ENCODE results near the gene MDFI.

MDFI gene

DNA sequence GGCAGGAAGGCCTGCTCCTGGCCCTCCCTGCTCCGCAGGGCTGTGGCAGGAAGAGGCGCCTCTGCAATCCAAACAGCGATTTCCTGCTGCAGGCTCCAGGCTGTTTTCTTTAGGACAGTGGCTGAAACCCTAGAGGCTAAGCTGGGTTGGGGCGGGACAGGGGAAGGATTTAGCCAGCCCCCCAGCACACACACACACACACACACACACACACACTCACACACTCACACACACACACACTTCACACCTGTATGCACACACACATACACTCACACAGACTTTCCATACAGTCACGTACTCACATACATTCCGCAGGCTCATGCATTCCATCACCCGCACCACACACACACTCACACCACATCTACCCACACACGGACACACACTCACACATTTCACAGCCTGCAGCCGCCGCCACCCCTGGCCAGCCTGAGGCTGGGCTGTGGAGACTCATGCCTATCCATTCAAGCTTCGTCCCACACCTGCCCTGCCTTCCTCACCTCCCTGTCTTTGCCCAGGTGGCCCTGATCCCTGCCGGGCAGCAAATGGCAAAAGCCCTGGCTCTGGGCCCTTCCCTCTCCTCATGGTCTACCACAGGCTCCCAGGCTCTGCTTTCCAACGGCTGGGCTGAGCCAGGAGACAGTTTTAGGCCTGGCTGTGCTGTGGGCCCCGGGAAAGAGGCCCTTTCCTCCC lies 17.9 kb downstream of the MDFI start:
- Histone ChIP-seq H3K27me3 (ENCODE audit: insufficient read depth, poor library complexity, severe bottlenecking) (peaks cover 7% of the 10 kb centered on the region), H3K27ac (replicated peaks) (no peak overlapping the region), H3K4me3 (replicated peaks; ENCODE audit: insufficient read depth, low read length) (no peak overlapping the region)
- TF ChIP-seq GABPA (IDR thresholded peaks at IDR 0.05; ENCODE audit: low read depth) (no peak), POLR2AphosphoS5 (IDR thresholded peaks at IDR 0.05; ENCODE audit: low read depth) (no peak), SPI1 (IDR thresholded peaks at IDR 0.05; ENCODE audit: borderline replicate concordance, low read depth) (no peak)
- TF ChIP-seq, protein P1, sequence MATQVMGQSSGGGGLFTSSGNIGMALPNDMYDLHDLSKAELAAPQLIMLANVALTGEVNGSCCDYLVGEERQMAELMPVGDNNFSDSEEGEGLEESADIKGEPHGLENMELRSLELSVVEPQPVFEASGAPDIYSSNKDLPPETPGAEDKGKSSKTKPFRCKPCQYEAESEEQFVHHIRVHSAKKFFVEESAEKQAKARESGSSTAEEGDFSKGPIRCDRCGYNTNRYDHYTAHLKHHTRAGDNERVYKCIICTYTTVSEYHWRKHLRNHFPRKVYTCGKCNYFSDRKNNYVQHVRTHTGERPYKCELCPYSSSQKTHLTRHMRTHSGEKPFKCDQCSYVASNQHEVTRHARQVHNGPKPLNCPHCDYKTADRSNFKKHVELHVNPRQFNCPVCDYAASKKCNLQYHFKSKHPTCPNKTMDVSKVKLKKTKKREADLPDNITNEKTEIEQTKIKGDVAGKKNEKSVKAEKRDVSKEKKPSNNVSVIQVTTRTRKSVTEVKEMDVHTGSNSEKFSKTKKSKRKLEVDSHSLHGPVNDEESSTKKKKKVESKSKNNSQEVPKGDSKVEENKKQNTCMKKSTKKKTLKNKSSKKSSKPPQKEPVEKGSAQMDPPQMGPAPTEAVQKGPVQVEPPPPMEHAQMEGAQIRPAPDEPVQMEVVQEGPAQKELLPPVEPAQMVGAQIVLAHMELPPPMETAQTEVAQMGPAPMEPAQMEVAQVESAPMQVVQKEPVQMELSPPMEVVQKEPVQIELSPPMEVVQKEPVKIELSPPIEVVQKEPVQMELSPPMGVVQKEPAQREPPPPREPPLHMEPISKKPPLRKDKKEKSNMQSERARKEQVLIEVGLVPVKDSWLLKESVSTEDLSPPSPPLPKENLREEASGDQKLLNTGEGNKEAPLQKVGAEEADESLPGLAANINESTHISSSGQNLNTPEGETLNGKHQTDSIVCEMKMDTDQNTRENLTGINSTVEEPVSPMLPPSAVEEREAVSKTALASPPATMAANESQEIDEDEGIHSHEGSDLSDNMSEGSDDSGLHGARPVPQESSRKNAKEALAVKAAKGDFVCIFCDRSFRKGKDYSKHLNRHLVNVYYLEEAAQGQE (IDR thresholded peaks at IDR 0.05; ENCODE audit: insufficient replicate concordance, low read depth): no peak
- TF ChIP-seq, protein P2, sequence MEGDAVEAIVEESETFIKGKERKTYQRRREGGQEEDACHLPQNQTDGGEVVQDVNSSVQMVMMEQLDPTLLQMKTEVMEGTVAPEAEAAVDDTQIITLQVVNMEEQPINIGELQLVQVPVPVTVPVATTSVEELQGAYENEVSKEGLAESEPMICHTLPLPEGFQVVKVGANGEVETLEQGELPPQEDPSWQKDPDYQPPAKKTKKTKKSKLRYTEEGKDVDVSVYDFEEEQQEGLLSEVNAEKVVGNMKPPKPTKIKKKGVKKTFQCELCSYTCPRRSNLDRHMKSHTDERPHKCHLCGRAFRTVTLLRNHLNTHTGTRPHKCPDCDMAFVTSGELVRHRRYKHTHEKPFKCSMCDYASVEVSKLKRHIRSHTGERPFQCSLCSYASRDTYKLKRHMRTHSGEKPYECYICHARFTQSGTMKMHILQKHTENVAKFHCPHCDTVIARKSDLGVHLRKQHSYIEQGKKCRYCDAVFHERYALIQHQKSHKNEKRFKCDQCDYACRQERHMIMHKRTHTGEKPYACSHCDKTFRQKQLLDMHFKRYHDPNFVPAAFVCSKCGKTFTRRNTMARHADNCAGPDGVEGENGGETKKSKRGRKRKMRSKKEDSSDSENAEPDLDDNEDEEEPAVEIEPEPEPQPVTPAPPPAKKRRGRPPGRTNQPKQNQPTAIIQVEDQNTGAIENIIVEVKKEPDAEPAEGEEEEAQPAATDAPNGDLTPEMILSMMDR (IDR thresholded peaks at IDR 0.05; ENCODE audit: insufficient read depth, low read length): no peak
- DNase-seq (ENCODE audit: low read depth in 1 of 2, low spot score in 1 of 2): no peak

- Histone ChIP-seq H3K27ac (replicated peaks) (no peak overlapping the region), H3K4me3 (replicated peaks; ENCODE audit: insufficient read depth, low read length) (no peak overlapping the region), H3K27me3 (ENCODE audit: insufficient read depth, poor library complexity, severe bottlenecking) (peaks cover 7% of the 10 kb centered on the region)
- no peak for DNase-seq (ENCODE audit: low read depth in 1 of 2, low spot score in 1 of 2)
- TF ChIP-seq, protein P1 (IDR thresholded peaks at IDR 0.05; ENCODE audit: insufficient replicate concordance, low read depth): no peak
- TF ChIP-seq POLR2AphosphoS5 (IDR thresholded peaks at IDR 0.05; ENCODE audit: low read depth): no peak
- TF ChIP-seq, protein P2 (IDR thresholded peaks at IDR 0.05; ENCODE audit: insufficient read depth, low read length): no peak
- TF ChIP-seq SPI1 (IDR thresholded peaks at IDR 0.05; ENCODE audit: borderline replicate concordance, low read depth): no peak
- no peak for TF ChIP-seq GABPA (IDR thresholded peaks at IDR 0.05; ENCODE audit: low read depth)
Observed at GRCh38 chr6:41657131-41658094, 19.1 kb downstream of the MDFI start.

DNA sequence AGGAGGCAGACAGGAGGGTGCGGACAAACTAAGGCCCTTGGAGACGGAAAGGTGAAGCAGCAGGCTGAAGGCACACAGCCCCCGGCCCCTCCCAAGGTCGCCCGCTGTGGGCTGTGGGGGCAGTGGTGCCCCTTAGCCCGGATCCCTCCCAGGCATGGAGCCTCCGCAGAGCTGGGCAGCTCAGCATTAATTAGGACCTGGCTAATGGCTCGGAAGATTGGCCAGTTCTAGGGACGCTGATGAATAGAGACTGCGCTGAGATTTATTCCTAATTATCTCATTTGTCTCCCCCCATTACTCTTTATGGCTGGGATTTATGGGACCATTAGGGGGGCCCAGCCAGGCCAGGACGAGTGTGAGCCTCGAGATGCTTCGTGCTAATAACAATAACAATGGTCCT lies 20.4 kb downstream of the MDFI start:
- DNase-seq (ENCODE audit: low read depth in 1 of 2, low spot score in 1 of 2): no peak
- Histone ChIP-seq H3K27me3 (ENCODE audit: insufficient read depth, poor library complexity, severe bottlenecking) (peaks cover 7% of the 10 kb centered on the region), H3K27ac (replicated peaks) (no peak overlapping the region), H3K4me3 (replicated peaks; ENCODE audit: insufficient read depth, low read length) (no peak overlapping the region)
- TF ChIP-seq, protein P1 (IDR thresholded peaks at IDR 0.05; ENCODE audit: insufficient replicate concordance, low read depth): no peak
- no peak for TF ChIP-seq GABPA (IDR thresholded peaks at IDR 0.05; ENCODE audit: low read depth)
- TF ChIP-seq, protein P2 (IDR thresholded peaks at IDR 0.05; ENCODE audit: insufficient read depth, low read length): no peak
- TF ChIP-seq SPI1 (IDR thresholded peaks at IDR 0.05; ENCODE audit: borderline replicate concordance, low read depth): no peak
- no peak for TF ChIP-seq POLR2AphosphoS5 (IDR thresholded peaks at IDR 0.05; ENCODE audit: low read depth)

Measured in HL-60 (cell line).